Osteocyte (in vitro differentiated cells): ENCODE measurements around the gene FN3K. TPM values are rescaled to one million over a fixed set of nuclear protein-coding genes. Genes with fewer than 3 reads are reported as not detected.

ENCODE experiments used
- DNase-seq: peaks from one replicate; pipeline ENCODE4 v3.0.0; 2021; ENCODE audit warnings: mixed read lengths; ENCODE audit not compliant: unreplicated experiment; ENCODE audit errors: extremely low spot score
- H3K27ac Mint-ChIP-seq: one replicate; pipeline ENCODE4 v1.8.0; 2021; ENCODE audit warnings: mild to moderate bottlenecking, mixed read lengths; ENCODE audit not compliant: unreplicated experiment
- H3K27me3 Mint-ChIP-seq: one replicate; pipeline ENCODE4 v1.8.0; 2021; ENCODE audit warnings: mixed read lengths; ENCODE audit not compliant: unreplicated experiment
- H3K36me3 Mint-ChIP-seq: one replicate; pipeline ENCODE4 v1.8.0; 2021; ENCODE audit warnings: mixed read lengths; ENCODE audit not compliant: unreplicated experiment
- H3K4me1 Mint-ChIP-seq: one replicate; pipeline ENCODE4 v1.8.0; 2021; ENCODE audit warnings: mixed read lengths; ENCODE audit not compliant: unreplicated experiment
- H3K4me3 Mint-ChIP-seq: one replicate; pipeline ENCODE4 v1.8.0; 2021; ENCODE audit warnings: mild to moderate bottlenecking, moderate library complexity, mixed read lengths; ENCODE audit not compliant: unreplicated experiment
- H3K9me3 Mint-ChIP-seq: one replicate; pipeline ENCODE4 v1.8.0; 2021; ENCODE audit warnings: mixed read lengths; ENCODE audit not compliant: unreplicated experiment
- CTCF ChIP-seq: fragments of 200-600 bp; sonication (generic); IDR thresholded peaks from 2 replicates; pipeline ENCODE4 v1.5.0; 2021; ENCODE audit warnings: antibody characterized with exemption, mild to moderate bottlenecking, moderate library complexity
- long read RNA-seq: library from polyadenylated mRNA; unstranded; transcript quantifications from one replicate; pipeline ENCODE4 v2.0.0, GENCODE V29; 2021
- total RNA-seq: library from RNA; stranded (reverse); gene quantifications from 2 replicates; pipeline ENCODE4 v1.2.1, GENCODE V29; 2021

FN3K gene
- total RNA-seq: 22.9 and 25.2 TPM in 2 replicates
- long read RNA-seq, partial matches to known transcripts: 2 of 2 reads
- long read RNA-seq, other reads (novel, unspliced or antisense): 0 of 2 reads

- peak within 1 kb of the TSS; percentile 44 for H3K27ac Mint-ChIP-seq
- no peaks in the 10 kb centered on the region for H3K27me3 Mint-ChIP-seq
- peaks cover 10% of the 10 kb centered on the region for H3K4me1 Mint-ChIP-seq
- H3K9me3 Mint-ChIP-seq: no peaks in the 10 kb centered on the region
- peak within 1 kb of the TSS; percentile 72 for H3K4me3 Mint-ChIP-seq
- no peak for DNase-seq
- TF ChIP-seq CTCF: no peak
- peaks cover 20% of the 10 kb centered on the region for H3K36me3 Mint-ChIP-seq
Observed at GRCh38 chr17:82734987-82735866, at the start of gene FN3K. Gene FN3K (plus strand): TSS chr17:82735615. CDS start chr17:82735637, 22 bp downstream.

GRCh38 chr17:82686366-82687324 lies 48.8 kb upstream of the FN3K start:
- TF ChIP-seq CTCF: no peak
- Mint-ChIP-seq H3K9me3 (peaks cover 9% of the 10 kb centered on the region), H3K4me1 (peaks cover 8% of the 10 kb centered on the region), H3K27me3 (no peaks in the 10 kb centered on the region), H3K4me3 (no peak overlapping the region), H3K27ac (peak overlapping the region; percentile 55), H3K36me3 (peaks cover 4% of the 10 kb centered on the region)
- DNase-seq: no peak

- Mint-ChIP-seq H3K36me3 (no peaks in the 10 kb centered on the region), H3K9me3 (peaks cover 1% of the 10 kb centered on the region), H3K4me1 (peaks cover 8% of the 10 kb centered on the region), H3K27me3 (no peaks in the 10 kb centered on the region), H3K4me3 (no peak overlapping the region), H3K27ac (peak overlapping the region; percentile 55)
- TF ChIP-seq CTCF: no peak
- DNase-seq: no peak
Observed at GRCh38 chr17:82687375-82687861, 48.0 kb upstream of the FN3K start.

- TF ChIP-seq CTCF: no peak
- Mint-ChIP-seq H3K36me3 (no peaks in the 10 kb centered on the region), H3K4me3 (no peak overlapping the region), H3K27ac (no peak overlapping the region), H3K4me1 (peaks cover 8% of the 10 kb centered on the region), H3K9me3 (no peaks in the 10 kb centered on the region), H3K27me3 (no peaks in the 10 kb centered on the region)
- DNase-seq: no peak
Observed at GRCh38 chr17:82687871-82688270, 47.5 kb upstream of the FN3K start.
